GM12872 (cell line): ENCODE results near the gene KITLG.

Experiments used
- TF ChIP-seq, protein P1 (sequence below): IDR thresholded peaks from 3 replicates; pipeline ENCODE4 v1.5.1; 2011; ENCODE audit warnings: low read depth, mild to moderate bottlenecking, low read length, moderate library complexity; ENCODE audit not compliant: insufficient read depth

Gene KITLG

DNA sequence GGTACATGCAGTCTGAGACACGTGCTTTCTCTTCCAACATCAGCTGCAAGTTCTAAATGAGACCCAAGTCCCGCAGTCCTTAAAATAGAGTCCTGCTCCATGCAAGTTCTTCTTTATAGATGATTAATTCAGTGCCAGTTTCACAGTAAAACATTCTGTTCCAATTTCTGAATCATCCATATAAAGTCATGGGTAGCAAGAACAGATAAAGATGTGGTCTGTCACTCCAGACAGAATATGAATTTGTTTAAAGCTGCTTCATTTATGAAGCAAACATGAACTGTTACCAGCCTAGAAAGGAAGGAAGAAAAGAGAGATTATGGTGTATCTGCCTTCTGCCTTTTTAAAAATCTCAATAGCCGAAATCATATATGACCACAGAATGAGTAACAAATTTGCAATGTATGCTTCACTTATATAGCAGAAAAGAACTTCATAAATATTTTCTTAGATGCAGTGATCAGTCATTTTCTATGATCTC is 83.3 kb downstream of the KITLG start:
- TF ChIP-seq, protein P1, sequence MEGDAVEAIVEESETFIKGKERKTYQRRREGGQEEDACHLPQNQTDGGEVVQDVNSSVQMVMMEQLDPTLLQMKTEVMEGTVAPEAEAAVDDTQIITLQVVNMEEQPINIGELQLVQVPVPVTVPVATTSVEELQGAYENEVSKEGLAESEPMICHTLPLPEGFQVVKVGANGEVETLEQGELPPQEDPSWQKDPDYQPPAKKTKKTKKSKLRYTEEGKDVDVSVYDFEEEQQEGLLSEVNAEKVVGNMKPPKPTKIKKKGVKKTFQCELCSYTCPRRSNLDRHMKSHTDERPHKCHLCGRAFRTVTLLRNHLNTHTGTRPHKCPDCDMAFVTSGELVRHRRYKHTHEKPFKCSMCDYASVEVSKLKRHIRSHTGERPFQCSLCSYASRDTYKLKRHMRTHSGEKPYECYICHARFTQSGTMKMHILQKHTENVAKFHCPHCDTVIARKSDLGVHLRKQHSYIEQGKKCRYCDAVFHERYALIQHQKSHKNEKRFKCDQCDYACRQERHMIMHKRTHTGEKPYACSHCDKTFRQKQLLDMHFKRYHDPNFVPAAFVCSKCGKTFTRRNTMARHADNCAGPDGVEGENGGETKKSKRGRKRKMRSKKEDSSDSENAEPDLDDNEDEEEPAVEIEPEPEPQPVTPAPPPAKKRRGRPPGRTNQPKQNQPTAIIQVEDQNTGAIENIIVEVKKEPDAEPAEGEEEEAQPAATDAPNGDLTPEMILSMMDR = no peak

DNA sequence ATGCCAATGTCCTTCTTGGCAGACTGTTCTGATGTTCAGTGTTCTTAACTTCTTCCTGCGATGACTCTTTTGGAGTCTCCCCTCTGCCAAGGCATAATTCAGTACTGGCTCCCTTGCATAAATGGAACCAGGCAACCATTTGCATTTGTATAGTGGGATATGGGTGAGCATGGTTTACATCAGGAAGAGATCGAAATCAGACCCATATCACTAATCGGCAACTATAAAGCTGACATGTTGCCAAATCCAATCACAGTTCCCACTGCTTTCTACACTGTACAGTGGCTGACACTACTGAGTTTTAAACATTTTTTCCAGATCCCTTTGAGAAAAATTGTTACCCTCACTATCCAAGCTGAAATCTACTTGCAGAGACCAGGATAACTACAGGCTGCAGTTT is 83.8 kb downstream of the KITLG start:
- TF ChIP-seq, protein P1 = no peak

DNA sequence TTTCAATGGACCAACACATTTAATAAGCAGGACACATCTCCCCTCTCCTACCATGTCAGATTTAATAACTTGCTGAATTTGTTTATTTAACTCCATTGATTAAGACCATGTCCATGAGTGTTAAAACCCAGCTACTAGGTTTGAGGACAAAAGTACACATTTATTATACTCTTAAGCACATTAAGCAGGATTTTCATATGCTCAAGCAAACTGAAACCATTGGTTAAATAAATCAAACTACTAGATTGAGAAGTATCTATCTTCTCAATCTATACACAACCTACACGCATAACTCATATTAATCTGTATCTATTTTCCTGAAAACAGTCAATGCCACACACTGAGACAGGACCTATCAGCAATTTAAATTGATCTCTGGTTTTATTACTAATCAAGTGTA is 85.2 kb downstream of the KITLG start:
- TF ChIP-seq, protein P1 = no peak

GRCh38 chr12:88494520-88494919 is 85.8 kb downstream of the KITLG start:
- TF ChIP-seq, protein P1 = no peak

- TF ChIP-seq, protein P1 = no peak
These were observed 86.6 kb downstream of the KITLG start for GRCh38 chr12:88493636-88494035.

DNA sequence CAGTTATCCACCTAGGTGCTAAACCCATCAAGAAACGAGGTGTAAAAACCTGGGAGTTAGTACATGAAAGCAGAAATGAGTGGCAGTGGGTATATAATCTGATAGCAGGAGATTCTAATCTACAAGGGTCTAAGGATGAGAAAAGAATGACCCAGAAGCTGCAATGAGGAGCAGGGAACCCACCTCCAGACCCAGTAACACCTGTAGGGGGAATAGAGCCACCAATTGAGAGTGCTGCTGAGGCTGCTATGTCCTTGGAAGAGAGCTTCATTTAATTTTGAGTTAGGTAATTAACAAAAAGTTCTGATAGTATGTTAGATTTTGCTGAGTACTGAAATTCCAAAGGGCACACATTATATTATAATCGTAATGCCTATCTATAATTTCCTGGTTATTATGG is 89.8 kb downstream of the KITLG start:
- TF ChIP-seq, protein P1 = no peak

DNA sequence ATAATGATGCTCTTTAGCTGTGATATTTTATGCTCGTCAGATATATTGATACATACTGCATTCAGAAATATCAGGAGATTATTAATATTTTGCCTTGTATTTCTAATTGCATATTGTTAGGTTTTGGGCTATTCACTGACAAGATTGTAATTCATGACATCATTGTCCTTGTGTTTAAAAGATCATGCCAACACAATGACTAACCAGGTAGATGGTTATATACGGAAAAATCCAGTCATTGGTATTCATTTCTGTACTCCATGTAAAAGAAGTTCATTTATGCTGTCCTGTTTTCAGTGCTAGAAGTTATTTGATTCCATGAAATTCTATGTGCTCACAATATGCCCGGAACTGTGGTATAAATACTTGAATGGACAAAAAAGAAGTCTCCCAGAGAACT is 107.5 kb downstream of the KITLG start:
- TF ChIP-seq, protein P1 = no peak

DNA sequence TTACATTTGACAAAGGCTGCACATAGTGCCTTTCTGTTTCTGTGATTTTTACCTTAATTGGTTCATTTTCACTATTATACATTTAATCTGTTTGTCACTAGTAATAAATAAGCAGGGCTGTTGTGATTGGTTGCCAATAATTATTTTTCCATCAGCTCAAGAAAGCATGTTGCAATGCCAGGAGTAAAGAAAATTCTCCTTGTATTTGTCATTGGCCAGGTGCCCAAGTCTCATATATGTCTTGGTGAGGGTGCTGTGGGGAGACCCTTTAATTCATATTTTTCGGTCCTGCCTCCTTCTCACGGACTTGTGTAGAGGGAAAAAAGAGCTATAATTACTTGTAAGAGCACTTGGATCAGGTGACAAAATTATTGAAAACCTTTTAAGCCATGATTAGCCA is 108.0 kb downstream of the KITLG start:
- TF ChIP-seq, protein P1 = no peak
